Natural killer cell treated with Interleukin-12 subunit alpha and Interleukin-12 subunit beta and Interleukin-15 and Interleukin-18, amount 100 ng/mL, for 72 hours (primary cell): ENCODE measurements around the gene SPPL2A. TPM values are rescaled to one million over a fixed set of nuclear protein-coding genes. Genes with fewer than 3 reads are reported as not detected.
A peak's percentile ranks its signal among the peaks of the same experiment; 100 is the strongest.
"Not testable (repeated sequence)": the region's sequence is repeated elsewhere in the genome, so short reads cannot be mapped to it uniquely, and the experiment has no call there.

Experiments used
- ATAC-seq, 2 donors: fragments of 150-1000 bp; cut with Tn5 transposase in 1 of 2; sonication (Bioruptor Pico), chemical (Tn5 transposase) in 1 of 2; 2 replicates each; pipeline ENCODE4 v1.10.0; 2021
- DNase-seq: peaks from one replicate; pipeline ENCODE4 v3.0.0; 2022; ENCODE audit warnings: low spot score
- H3K27ac Mint-ChIP-seq, 2 donors: 1 replicate in 1 of 2; 2 replicates in 1 of 2; pipeline ENCODE4 v1.8.0; 2022; ENCODE audit warnings: mixed read lengths in 2 of 2, mild to moderate bottlenecking in 1 of 2, moderate library complexity in 1 of 2
- H3K27me3 Mint-ChIP-seq, 2 donors: 1 replicate in 1 of 2; 2 replicates in 1 of 2; pipeline ENCODE4 v1.8.0; 2022; ENCODE audit warnings: mixed read lengths in 2 of 2
- H3K36me3 Mint-ChIP-seq: one replicate; pipeline ENCODE4 v1.8.0; 2022; ENCODE audit warnings: mixed read lengths
- H3K4me1 Mint-ChIP-seq, 2 donors: 1 replicate in 1 of 2; 2 replicates in 1 of 2; pipeline ENCODE4 v1.8.0; 2022; ENCODE audit warnings: low read depth in 2 of 2, mixed read lengths in 2 of 2, mild to moderate bottlenecking in 1 of 2
- H3K4me3 Mint-ChIP-seq: one replicate; pipeline ENCODE4 v1.8.0; 2022; ENCODE audit warnings: mixed read lengths
- H3K9me3 Mint-ChIP-seq: 2 replicates; pipeline ENCODE4 v1.8.0; 2022; ENCODE audit warnings: mixed read lengths
- total RNA-seq, 2 donors: library from RNA; stranded (reverse); gene quantifications; one replicate each; pipeline ENCODE4 v1.2.3, GENCODE V29; 2022

SPPL2A gene
- total RNA-seq, 2 donors from 2014 or later: 121 to 201 TPM

DNA sequence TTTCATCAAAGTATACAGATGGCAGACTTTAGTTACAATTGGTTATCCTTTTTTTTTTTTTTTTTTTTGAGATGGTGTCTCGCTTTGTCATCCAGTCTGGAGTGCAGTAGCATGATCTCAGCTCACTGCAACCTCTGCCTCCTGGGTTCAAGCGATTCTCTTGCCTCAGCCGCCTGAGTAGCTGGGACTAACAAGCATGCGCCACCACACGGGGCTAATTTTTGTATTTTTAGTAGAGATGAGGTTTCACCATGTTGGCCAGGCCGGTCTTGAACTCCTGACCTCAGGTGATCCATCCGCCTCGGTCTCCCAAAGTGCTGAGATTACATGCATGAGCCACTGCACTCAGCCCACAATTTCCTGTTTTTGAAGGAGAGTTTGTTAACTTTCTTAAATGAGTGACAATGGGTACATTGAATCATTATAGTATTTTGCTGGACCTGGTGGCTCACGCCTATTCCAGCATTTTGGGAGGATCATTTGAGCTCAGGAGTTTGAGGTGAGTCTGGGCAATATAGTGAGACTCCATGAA is 70.8 kb downstream of the SPPL2A start:
- not testable (repeated sequence) for H3K4me1 Mint-ChIP-seq, H3K9me3 Mint-ChIP-seq, DNase-seq, H3K27me3 Mint-ChIP-seq, ATAC-seq, H3K36me3 Mint-ChIP-seq, H3K27ac Mint-ChIP-seq, H3K4me3 Mint-ChIP-seq

DNA sequence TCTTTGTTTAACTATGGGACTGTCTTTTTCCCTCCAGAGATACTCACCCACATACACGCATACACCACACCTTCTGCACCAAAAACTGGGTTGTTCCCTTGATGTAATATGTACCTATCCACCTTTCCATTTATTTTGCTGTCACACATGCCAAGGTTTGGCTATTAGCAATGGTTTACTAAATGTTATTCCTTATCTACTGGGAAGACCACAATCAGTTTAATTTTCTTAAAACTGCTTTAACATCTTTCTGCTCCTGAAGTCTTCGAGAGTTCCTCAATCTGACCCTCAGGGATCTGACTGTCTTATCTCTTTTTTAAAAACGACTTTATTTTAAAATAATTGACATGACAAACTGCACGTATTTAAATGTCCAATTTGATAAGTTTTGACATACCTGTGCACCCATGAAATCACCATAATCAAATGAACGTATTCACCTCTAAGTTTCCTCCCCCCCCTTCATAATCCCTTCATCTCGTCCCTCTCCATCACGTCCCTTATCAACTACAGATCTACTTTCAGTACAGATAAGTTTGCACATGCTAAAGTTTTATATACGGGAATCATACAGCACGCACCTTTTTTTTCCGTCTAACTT is 78.1 kb downstream of the SPPL2A start:
- Mint-ChIP-seq H3K4me1 (peaks cover 38 to 41% of the 10 kb centered on the region in 2 donors), H3K4me3 (peak overlapping the region; percentile 85), H3K9me3 (no peaks in the 10 kb centered on the region), H3K27ac (peak overlapping the region; percentile 84 to 95), H3K27me3 (no peaks in the 10 kb centered on the region), H3K36me3 (peaks cover 5% of the 10 kb centered on the region)
- DNase-seq (no peak), ATAC-seq (no peak)

DNA sequence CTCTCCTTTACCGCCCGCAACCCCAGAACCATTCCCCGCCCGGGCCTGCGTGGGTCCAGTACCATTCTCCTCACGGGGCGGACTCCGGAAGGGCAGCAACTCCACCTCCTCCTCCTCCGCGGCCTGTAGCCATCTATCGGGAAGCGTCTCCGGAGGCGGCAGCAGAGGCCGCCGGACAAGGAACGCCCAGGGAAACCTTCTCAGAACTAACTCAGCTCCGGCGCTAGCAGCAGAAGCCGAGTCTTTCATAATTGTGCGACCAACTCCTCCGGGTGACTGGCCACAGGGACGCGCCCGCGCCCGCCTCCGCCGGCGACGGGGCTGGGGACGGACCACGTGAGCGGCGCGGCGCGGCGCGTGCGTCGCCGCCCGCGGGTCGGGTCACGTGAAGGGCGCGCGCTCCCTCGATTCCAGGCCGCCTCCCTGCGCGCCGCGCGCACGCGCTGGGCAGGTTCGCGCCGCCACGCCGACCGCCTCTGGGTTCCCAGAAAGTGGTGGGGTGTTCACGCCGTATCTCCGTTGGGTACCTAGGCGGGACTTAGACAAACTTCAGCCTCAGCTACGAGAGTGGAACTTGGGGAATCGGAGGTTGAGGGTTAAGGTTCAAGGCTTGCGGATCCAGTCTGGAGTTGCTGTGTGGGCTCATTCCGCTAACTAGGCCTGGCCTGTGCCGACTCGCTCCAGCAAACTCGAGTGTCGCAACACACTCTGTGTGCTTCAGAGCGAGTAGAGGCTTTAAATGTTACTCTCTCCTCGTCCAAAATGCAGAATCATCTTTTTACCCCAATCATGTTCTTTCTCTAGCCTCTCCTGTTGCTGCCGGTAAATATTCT is 78.8 kb downstream of the SPPL2A start, which contains the start of gene TRPM7:
TSS of gene TRPM7 (minus strand) at position 329 of the 833 bp plus-strand sequence. CDS start at position 65, 264 bp downstream.
- H3K27me3 Mint-ChIP-seq: no peaks in the 10 kb centered on the region
- H3K36me3 Mint-ChIP-seq: peaks cover 5% of the 10 kb centered on the region
- H3K4me3 Mint-ChIP-seq: peak within 1 kb of the TSS; percentile 85
- peak within 1 kb of the TSS; percentile 84 to 95 for H3K27ac Mint-ChIP-seq
- peak; percentile 94 to 96 for ATAC-seq
- H3K9me3 Mint-ChIP-seq: no peaks in the 10 kb centered on the region
- DNase-seq: peak; percentile 92
- peaks cover 38 to 41% of the 10 kb centered on the region in 2 donors for H3K4me1 Mint-ChIP-seq

DNA sequence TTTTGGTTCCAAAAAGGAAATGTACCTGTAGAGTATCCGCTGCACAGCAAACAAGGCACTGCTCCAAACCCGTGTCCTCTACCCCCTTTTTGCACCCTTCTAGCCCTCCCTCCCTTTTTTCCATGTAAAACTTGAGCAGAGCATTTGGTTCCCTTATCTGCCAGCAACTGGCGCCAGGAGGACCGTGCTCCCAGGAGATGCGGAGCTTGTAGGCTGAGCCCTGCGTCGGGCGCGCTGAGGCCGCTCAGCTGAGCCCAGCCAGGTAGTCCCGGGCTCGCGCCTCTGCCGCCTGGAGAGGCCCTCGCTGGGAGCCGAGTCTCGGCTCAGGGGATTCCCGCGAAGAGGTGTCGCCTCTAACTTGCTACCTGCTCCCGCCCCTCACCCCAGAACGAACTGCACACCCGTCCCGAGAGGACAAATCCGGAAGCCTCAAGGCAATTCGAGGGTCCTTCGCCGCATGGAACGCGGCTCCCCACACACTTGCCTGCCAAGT is 79.5 kb downstream of the SPPL2A start:
- no peaks in the 10 kb centered on the region for H3K9me3 Mint-ChIP-seq
- H3K27ac Mint-ChIP-seq: peak overlapping the region; percentile 84 to 95
- H3K36me3 Mint-ChIP-seq: peaks cover 9% of the 10 kb centered on the region
- peak; percentile 84 for DNase-seq
- no peaks in the 10 kb centered on the region for H3K27me3 Mint-ChIP-seq
- peaks cover 45 to 48% of the 10 kb centered on the region in 2 donors for H3K4me1 Mint-ChIP-seq
- H3K4me3 Mint-ChIP-seq: peak overlapping the region; percentile 85
- peak; percentile 67 to 74 for ATAC-seq

DNA sequence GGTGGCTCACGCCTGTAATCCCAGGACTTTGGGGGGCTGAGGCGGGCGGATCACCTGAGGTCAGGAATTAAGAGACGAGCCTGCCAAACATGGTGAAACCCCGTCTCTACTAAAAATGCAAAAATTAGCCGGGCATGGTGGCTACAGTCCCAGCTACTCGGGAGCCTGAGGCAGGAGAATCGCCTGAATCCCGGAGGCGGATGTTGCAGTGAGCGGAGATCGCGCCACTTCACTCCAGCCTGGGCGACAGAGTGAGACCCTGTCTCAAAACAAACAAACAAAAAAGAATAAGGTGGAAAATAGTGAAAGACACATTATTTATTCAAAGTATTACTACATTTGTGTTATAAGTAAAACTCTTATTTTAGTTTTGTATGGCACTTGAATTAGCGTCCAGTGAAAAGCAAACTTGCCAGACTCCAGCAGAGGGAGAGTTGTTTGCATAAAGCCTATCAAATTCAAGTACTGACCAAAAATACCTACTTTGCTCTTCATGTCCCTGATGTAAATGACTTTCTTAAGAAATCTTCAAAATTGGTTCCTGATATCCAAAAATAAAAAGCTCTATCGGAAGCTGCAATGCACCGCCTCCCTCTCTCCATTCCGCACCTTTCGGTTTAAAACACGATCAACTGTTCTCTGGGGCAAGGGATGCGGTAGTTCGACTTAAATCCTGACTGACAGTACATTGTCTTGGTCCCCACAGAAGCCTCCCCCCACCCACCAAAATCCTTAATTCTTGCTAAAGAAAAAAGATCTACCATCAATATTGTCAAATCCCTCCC is 80.1 kb downstream of the SPPL2A start:
- H3K4me3 Mint-ChIP-seq: peak overlapping the region; percentile 85
- no peak for DNase-seq
- ATAC-seq: no peak
- peaks cover 11% of the 10 kb centered on the region for H3K36me3 Mint-ChIP-seq
- H3K4me1 Mint-ChIP-seq: peaks cover 46 to 48% of the 10 kb centered on the region in 2 donors
- no peaks in the 10 kb centered on the region for H3K9me3 Mint-ChIP-seq
- H3K27ac Mint-ChIP-seq: peak overlapping the region; percentile 84 to 95
- H3K27me3 Mint-ChIP-seq: no peaks in the 10 kb centered on the region

DNA sequence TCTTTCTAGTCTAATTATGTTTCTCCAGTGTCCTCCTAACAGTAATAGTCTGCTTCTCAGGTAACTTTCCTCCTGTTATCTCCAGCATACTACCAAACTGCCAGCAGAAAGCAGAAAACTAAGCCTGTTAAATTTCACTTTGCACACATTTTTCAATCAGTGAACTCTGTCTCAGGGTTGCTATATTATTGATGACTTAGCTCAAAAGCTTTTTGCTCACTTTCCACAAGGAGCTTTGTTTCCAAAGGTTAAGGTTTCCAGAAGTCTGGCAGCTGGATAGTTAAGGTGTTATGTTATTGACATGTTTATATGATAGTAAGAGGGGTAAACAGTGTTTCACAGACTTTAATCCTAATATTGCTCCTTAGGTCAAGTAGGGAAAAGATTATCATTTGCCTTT is 84.0 kb downstream of the SPPL2A start:
- Mint-ChIP-seq H3K9me3 (no peaks in the 10 kb centered on the region), H3K27me3 (no peaks in the 10 kb centered on the region), H3K36me3 (peaks cover 11% of the 10 kb centered on the region), H3K4me1 (peaks cover 38% of the 10 kb centered on the region in 2 donors), H3K27ac (peak overlapping the region; percentile 25 to 57), H3K4me3 (peak overlapping the region; percentile 8)
- ATAC-seq (no peak), DNase-seq (no peak)

DNA sequence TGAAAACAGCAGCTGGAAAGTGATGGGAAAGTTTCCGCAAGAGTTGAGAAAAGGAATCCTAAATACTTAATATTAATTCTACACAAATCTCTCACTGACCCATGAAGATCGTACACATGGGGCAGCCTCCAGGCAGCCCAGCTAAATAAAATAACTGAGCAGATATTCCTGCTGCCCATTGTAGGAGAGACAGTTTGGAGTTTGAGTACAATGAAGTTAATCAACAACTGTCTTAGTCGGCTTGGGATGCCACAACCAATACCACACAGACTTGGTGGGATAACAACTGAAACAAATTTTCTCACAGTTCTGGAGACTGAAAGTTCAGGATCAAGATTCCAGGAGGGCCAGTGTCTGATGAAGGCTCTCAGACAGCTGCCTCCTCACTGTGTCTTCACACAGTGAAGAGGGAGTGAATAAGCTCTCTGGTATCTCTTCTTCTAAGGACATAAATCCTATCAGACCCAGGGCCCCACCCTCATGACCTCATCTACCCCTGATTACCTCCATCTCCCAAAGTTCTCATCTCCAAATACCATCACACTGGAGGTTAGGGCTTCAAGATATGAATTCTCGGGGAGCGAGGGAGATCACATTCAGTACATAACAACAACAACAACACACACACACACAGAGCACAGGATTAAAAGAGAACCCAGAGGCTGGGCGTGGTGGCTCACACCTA is 88.6 kb downstream of the SPPL2A start:
- DNase-seq (no peak), ATAC-seq (no peak)
- Mint-ChIP-seq H3K27ac (peak overlapping the region in 1 of 2 donors; percentile 47), H3K27me3 (no peaks in the 10 kb centered on the region), H3K36me3 (peaks cover 6% of the 10 kb centered on the region), H3K4me3 (no peak overlapping the region), H3K4me1 (peaks cover 12 to 14% of the 10 kb centered on the region in 2 donors), H3K9me3 (no peaks in the 10 kb centered on the region)

DNA sequence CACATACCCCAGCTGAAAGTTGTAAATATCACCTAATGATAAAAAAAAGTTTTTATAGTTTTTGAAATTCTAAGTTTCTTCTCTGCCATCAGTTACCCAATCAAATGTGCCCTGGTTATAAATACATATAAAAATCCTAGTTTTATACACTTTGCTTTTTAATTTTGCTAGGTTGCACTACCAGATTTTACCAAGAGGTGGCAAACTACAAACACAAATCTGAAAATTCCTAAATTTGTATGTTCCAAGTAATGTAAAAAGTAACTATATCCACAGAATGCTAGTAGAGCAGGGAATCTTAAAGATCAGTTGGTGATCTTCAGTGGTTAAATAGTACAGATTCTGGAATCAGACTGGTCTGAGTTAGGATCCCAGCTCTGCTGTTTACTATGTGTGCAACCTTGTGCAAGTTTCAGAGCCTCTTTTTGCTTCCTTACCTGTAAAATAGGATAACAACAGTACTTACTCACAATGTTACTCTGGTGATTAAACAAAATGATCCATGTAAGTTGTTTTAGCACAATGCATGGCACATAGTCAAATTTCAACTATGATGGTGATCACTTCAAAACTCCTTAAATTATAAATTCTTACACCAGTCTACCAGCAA is 89.9 kb downstream of the SPPL2A start:
- ATAC-seq: no peak
- no peaks in the 10 kb centered on the region for H3K27me3 Mint-ChIP-seq
- peaks cover 5 to 8% of the 10 kb centered on the region in 2 donors for H3K4me1 Mint-ChIP-seq
- no peak overlapping the region for H3K4me3 Mint-ChIP-seq
- no peak for DNase-seq
- no peaks in the 10 kb centered on the region for H3K9me3 Mint-ChIP-seq
- H3K27ac Mint-ChIP-seq: no peak overlapping the region
- no peaks in the 10 kb centered on the region for H3K36me3 Mint-ChIP-seq

DNA sequence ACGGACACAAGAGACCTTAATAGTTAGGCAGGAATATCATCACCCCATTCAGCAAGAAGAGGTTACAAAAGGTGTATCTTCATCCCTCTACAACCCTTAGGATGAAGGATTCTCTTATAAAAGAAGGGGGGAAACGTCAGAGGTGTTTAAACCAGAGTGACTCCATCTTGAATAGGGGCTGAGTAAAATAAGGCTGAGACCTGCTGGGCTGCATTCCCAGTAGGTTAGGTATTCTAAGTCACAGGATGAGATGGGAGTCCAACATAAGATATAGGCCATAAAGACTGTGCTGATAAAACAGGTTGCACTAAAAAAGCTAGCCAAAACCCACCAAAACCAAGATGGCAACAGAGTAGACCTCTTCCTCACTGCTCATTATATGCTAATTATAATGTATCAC is 95.4 kb downstream of the SPPL2A start:
- Mint-ChIP-seq H3K4me1 (peaks cover 10 to 11% of the 10 kb centered on the region in 2 donors), H3K27me3 (no peaks in the 10 kb centered on the region)
- no peak for ATAC-seq

DNA sequence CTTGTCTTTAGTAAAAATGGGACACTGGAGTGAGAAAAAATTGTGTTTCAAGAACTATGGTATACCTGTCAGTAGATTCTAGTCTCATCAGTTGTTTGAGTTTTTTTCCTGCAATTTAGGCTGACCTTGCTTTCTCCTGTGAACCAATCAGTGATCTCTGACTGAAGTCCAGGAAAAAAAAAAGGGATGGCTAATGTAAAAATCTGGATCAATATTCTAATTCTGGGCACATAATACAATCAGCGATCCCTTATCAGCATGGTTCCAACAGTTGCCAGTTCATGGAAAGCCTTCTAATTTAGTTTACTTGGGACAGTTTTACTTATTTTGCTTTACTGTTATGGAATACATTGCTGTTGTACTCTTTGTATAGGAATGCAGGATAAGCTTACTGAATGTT is 95.9 kb downstream of the SPPL2A start:
- Mint-ChIP-seq H3K4me3 (no peak overlapping the region), H3K36me3 (no peaks in the 10 kb centered on the region)
- no peak for ATAC-seq

More for the DNA sequence above, 95.4 kb downstream of the SPPL2A start:
- Mint-ChIP-seq H3K36me3 (no peaks in the 10 kb centered on the region), H3K9me3 (no peaks in the 10 kb centered on the region), H3K4me3 (no peak overlapping the region), H3K27ac (peak overlapping the region in 1 of 2 donors; percentile 53)
- DNase-seq: no peak

DNA sequence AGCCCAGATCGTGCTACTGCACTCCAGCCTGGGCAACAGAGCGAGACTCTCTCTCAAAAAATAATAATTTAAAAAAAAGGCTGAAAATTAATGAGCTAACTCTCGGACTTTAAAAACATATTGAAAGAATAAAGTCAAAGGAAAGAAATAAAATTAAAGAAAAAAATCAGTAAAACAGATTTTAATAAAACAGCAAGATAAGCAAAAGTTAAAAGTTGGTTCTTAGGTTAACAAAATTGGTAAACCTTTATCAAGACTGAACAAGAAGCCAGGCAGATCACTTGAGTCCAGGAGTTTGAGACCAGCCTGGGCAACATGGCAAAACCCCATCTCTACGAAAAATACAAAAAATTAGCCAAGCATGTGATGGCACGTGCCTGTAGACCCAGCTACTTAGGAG is 99.6 kb downstream of the SPPL2A start:
- no peaks in the 10 kb centered on the region for H3K36me3 Mint-ChIP-seq
- no peak overlapping the region for H3K27ac Mint-ChIP-seq
- no peak overlapping the region for H3K4me3 Mint-ChIP-seq
- DNase-seq (no peak), ATAC-seq (no peak)
- H3K27me3 Mint-ChIP-seq: no peaks in the 10 kb centered on the region
- H3K9me3 Mint-ChIP-seq: no peaks in the 10 kb centered on the region
- H3K4me1 Mint-ChIP-seq: peaks cover 7 to 10% of the 10 kb centered on the region in 2 donors

More for the DNA sequence above, 95.9 kb downstream of the SPPL2A start:
- peaks cover 10 to 11% of the 10 kb centered on the region in 2 donors for H3K4me1 Mint-ChIP-seq
- no peak for DNase-seq
- H3K27me3 Mint-ChIP-seq: no peaks in the 10 kb centered on the region
- H3K9me3 Mint-ChIP-seq: no peaks in the 10 kb centered on the region
- H3K27ac Mint-ChIP-seq: peak overlapping the region in 1 of 2 donors; percentile 53

DNA sequence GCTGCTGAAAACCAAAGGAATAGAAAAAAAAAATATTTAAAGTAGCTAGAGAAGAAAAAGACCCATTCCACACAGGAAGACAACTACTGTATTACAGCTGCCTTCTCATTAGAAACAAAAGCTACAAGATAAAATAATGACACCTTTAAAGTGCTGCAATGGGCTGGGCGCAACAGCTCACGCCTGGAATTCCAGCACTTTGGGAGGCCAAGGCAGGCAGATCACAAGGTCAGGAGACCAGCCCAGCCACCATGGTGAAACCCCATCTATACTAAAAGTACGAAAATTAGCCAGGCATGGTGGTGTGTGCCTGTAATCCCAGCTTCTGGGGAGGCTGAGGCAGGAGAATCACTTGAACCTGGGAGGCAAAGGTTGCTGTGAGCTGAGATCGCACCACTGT is 110.0 kb downstream of the SPPL2A start:
- Mint-ChIP-seq H3K27ac (no peak overlapping the region), H3K9me3 (no peaks in the 10 kb centered on the region)
- ATAC-seq: no peak

More for the DNA sequence above, 110.0 kb downstream of the SPPL2A start:
- Mint-ChIP-seq H3K36me3 (peaks cover 6% of the 10 kb centered on the region), H3K4me3 (no peak overlapping the region), H3K27me3 (no peaks in the 10 kb centered on the region), H3K4me1 (peaks cover 9 to 11% of the 10 kb centered on the region in 2 donors)
- no peak for DNase-seq
